ENCODE measurements around the gene TMEM252. TPM values are rescaled to one million over a fixed set of nuclear protein-coding genes. Genes with fewer than 3 reads are reported as not detected.

The TMEM252 gene
- polyA plus RNA-seq, 1 donor: 7.7 TPM

- DNase-seq: no peak
These were observed 38.4 kb downstream of the TMEM252 start for GRCh38 chr9:68502279-68502678.

- no peak for DNase-seq
These were observed 40.0 kb downstream of the TMEM252 start for GRCh38 chr9:68500457-68501381.

DNA sequence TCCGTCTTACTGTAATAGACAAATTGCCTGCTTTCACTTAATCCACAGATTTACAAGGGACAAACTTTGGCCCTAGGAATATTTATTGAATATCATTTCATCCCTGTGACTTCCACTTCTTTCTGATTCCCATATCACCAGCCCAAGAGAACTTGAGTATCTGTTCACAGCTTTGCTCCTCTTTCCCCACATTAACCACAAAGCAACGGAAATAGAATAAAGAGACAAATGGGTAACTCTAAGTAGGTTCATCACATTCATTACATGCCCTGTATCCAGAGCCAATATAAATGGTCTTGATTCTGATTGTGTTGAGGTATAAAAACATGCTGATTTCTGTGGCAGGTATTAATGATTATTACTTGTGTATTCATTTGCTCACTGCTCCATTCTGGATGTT, 41.9 kb downstream of the TMEM252 start:
- DNase-seq: no peak

DNA sequence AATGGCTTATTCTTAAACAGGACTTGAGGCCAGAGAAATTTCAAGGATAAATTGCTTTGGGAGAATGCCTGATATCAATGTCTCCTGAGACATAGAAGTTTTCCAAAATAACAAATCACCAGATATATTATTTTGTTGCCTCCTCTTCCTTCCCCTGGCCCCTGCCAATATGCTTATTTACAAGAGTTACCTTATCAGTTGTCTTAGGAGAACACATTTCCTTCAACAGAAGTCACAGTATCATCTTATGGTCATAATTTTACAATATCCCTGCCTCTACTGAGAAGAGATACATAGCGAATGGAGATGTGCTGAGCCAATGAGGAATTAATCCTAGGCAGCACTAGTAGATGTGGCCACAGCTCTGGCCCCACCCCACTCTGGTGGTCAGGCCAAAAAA, 43.1 kb downstream of the TMEM252 start:
- no peak for DNase-seq

GRCh38 chr9:68496356-68496755, 44.3 kb downstream of the TMEM252 start:
- DNase-seq: no peak

GRCh38 chr9:68495247-68495646, 45.4 kb downstream of the TMEM252 start:
- DNase-seq: no peak

DNA sequence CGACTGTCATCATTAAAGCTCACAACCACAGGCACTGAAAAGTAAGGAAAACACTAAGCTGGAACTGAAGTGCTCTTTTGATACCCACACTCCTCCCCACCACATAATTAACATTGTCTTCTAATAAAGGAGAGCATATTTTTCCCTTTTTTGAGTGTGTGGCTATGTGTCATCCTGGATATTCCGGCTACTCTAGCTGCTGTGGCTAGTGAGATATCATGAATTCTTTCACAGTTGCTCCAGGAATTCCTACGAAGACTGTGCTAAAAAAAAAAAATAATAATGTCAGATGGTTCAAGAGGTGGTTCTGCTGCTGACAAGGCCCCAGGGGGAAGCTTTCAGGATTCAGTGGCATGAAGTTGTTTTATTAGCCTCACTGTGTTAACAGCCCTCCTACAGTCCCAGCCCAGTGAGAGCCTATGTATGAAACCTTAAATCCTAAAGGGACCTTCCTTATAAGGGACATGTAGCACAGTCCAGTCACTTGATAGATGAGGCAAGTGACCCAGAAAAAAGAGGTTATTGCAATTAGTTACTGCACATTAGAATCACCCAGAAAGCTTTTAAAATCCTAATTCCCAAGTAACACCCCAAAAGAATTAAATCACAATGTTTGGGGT, 46.6 kb downstream of the TMEM252 start:
- no peak for DNase-seq

DNA sequence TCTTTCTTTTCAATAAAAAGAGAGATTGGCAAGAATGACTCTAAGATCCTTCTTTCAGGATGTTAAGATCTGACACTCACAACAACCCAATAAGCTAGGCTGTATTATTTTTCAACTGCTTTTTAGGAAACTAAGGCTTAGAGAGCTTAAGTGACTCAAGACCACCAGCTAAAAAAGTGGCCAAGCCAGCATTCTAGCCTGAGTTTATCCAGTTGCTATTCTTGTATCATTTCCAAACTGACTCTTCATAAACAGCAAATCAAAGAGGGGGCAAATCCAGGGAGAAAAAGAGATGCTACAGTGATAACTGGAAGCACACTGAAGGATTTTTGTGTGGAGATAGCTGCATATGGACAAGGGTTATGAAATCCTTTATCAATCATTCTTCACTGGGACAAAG, 47.1 kb downstream of the TMEM252 start:
- DNase-seq: no peak

- no peak for DNase-seq
These were observed 47.9 kb downstream of the TMEM252 start for GRCh38 chr9:68492806-68493205.

GRCh38 chr9:68489646-68490045, 51.0 kb downstream of the TMEM252 start:
- no peak for DNase-seq

DNA sequence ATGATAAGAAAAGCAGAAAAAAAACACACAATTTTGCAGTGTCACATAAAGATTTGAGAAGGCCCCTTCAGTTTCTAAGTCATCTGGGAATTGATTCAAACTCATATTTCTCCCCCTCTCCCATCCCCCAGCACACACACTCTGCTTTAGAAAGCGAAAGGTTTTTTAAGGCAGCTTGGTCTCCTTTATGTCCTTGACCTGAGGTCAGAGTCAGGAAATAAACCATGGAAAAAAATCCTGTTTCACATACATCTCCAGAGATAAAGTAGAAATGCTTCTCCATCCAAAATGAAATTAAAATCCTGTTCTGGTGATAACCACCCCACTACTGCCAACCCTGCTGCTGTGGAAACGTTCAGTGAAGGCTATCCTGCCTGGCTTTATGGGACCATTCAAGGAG, 52.6 kb downstream of the TMEM252 start:
- DNase-seq: no peak

Other genes starting within 250 kb of the TMEM252 start
- gene FOXD4L3, start 238.0 kb downstream of the TMEM252 start, polyA plus RNA-seq (ENCODE audit: insufficient read length): not detected
- 38.2 TPM for gene PGM5, start 184.3 kb downstream of the TMEM252 start, polyA plus RNA-seq (ENCODE audit: insufficient read length)
- 7.1 TPM for gene PIP5K1B, start 164.4 kb upstream of the TMEM252 start, polyA plus RNA-seq (ENCODE audit: insufficient read length)